ENCODE measurements around the gene SLAMF8.

GRCh38 chr1:159828581-159829272 is 2.1 kb downstream of the SLAMF8 start:
- TF ChIP-seq CTCF (IDR thresholded peaks at IDR 0.05; ENCODE audit: insufficient read depth, low read length) (no peak), POLR2AphosphoS5 (IDR thresholded peaks at IDR 0.05; ENCODE audit: low read depth) (no peak), REST (IDR thresholded peaks at IDR 0.05; ENCODE audit: insufficient replicate concordance, low read depth) (no peak), GABPA (IDR thresholded peaks at IDR 0.05; ENCODE audit: low read depth) (no peak)

Measured in HL-60 (cell line).